ENCODE results near the gene RFC4. TPM values are rescaled to one million over a fixed set of nuclear protein-coding genes. Genes with fewer than 3 reads are reported as not detected.

The RFC4 gene
- total and polyA plus RNA-seq, 2 of the 13 experiments (the other 11 are each of a cell fraction or from before 2014, with no cell fraction given), result 18.5 to 103 TPM

- TF ChIP-seq TEAD3 (CRISPR knock-in tag; optimal IDR thresholded peaks at IDR 0.05; ENCODE audit: borderline replicate concordance), result peak; percentile 41
- 0 out of 2 replicates have a peak, but pooled peaks have one; percentile 82 for TF ChIP-seq ZNF567 (CRISPR knock-in tag; IDR thresholded peaks at IDR 0.05; ENCODE audit: borderline replicate concordance)
- TF ChIP-seq ZNF670 (CRISPR knock-in tag; IDR thresholded peaks at IDR 0.05; ENCODE audit: borderline replicate concordance), result no peak
- TF ChIP-seq ZNF160 (CRISPR knock-in tag; IDR thresholded peaks at IDR 0.05), result peak; percentile 77; the same call in 1 of the 2 replicates
- TF ChIP-seq MED1 (CRISPR knock-in tag; IDR thresholded peaks at IDR 0.05), result peak; percentile 61; the same call in 1 of the 2 replicates
- TF ChIP-seq ZGPAT (CRISPR knock-in tag; IDR thresholded peaks at IDR 0.05), result peak; percentile 87
- peak; percentile 21; the same call in 1 of the 2 replicates for TF ChIP-seq XBP1 (CRISPR knock-in tag; IDR thresholded peaks at IDR 0.05)
- TF ChIP-seq PAXIP1 (CRISPR knock-in tag; conservative IDR thresholded peaks at IDR 0.05), result peak; percentile 27; the same call in 1 of the 2 replicates
- TF ChIP-seq, protein P1, sequence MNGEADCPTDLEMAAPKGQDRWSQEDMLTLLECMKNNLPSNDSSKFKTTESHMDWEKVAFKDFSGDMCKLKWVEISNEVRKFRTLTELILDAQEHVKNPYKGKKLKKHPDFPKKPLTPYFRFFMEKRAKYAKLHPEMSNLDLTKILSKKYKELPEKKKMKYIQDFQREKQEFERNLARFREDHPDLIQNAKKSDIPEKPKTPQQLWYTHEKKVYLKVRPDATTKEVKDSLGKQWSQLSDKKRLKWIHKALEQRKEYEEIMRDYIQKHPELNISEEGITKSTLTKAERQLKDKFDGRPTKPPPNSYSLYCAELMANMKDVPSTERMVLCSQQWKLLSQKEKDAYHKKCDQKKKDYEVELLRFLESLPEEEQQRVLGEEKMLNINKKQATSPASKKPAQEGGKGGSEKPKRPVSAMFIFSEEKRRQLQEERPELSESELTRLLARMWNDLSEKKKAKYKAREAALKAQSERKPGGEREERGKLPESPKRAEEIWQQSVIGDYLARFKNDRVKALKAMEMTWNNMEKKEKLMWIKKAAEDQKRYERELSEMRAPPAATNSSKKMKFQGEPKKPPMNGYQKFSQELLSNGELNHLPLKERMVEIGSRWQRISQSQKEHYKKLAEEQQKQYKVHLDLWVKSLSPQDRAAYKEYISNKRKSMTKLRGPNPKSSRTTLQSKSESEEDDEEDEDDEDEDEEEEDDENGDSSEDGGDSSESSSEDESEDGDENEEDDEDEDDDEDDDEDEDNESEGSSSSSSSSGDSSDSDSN (CRISPR knock-in tag; IDR thresholded peaks at IDR 0.05), result peak; percentile 77
- TF ChIP-seq, protein P2, sequence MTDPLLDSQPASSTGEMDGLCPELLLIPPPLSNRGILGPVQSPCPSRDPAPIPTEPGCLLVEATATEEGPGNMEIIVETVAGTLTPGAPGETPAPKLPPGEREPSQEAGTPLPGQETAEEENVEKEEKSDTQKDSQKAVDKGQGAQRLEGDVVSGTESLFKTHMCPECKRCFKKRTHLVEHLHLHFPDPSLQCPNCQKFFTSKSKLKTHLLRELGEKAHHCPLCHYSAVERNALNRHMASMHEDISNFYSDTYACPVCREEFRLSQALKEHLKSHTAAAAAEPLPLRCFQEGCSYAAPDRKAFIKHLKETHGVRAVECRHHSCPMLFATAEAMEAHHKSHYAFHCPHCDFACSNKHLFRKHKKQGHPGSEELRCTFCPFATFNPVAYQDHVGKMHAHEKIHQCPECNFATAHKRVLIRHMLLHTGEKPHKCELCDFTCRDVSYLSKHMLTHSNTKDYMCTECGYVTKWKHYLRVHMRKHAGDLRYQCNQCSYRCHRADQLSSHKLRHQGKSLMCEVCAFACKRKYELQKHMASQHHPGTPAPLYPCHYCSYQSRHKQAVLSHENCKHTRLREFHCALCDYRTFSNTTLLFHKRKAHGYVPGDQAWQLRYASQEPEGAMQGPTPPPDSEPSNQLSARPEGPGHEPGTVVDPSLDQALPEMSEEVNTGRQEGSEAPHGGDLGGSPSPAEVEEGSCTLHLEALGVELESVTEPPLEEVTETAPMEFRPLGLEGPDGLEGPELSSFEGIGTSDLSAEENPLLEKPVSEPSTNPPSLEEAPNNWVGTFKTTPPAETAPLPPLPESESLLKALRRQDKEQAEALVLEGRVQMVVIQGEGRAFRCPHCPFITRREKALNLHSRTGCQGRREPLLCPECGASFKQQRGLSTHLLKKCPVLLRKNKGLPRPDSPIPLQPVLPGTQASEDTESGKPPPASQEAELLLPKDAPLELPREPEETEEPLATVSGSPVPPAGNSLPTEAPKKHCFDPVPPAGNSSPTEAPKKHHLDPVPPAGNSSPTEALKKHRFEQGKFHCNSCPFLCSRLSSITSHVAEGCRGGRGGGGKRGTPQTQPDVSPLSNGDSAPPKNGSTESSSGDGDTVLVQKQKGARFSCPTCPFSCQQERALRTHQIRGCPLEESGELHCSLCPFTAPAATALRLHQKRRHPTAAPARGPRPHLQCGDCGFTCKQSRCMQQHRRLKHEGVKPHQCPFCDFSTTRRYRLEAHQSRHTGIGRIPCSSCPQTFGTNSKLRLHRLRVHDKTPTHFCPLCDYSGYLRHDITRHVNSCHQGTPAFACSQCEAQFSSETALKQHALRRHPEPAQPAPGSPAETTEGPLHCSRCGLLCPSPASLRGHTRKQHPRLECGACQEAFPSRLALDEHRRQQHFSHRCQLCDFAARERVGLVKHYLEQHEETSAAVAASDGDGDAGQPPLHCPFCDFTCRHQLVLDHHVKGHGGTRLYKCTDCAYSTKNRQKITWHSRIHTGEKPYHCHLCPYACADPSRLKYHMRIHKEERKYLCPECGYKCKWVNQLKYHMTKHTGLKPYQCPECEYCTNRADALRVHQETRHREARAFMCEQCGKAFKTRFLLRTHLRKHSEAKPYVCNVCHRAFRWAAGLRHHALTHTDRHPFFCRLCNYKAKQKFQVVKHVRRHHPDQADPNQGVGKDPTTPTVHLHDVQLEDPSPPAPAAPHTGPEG (CRISPR knock-in tag; IDR thresholded peaks at IDR 0.05), result no peak
- peak; percentile 89 for TF ChIP-seq ELF1 (CRISPR knock-in tag; IDR thresholded peaks at IDR 0.05)
- TF ChIP-seq ZNF33A (CRISPR knock-in tag; IDR thresholded peaks at IDR 0.05; ENCODE audit: borderline replicate concordance), result no peak
- peak; percentile 89 for TF ChIP-seq ZNF788 (CRISPR knock-in tag; IDR thresholded peaks at IDR 0.05; ENCODE audit: borderline replicate concordance)
These were observed at the start of gene RFC4 (continued) for GRCh38 chr3:186806089-186807055.

Measured in HepG2 (cell line).